Cerebellar cortex (tissue), 1 donor: Measurements from ENCODE around the gene DNMT3L.
"Not testable (repeated sequence)": the region's sequence is repeated elsewhere in the genome, so short reads cannot be mapped to it uniquely, and the experiment has no call there.

Experiments
- DNase-seq: peaks from one replicate; pipeline ENCODE4 v3.0.0-alpha.2; 2015; ENCODE audit warnings: low spot score

The DNMT3L gene

GRCh38 chr21:44294391-44295162 lies 32.9 kb upstream of the DNMT3L start:
- no peak for DNase-seq

GRCh38 chr21:44293551-44294231 lies 32.0 kb upstream of the DNMT3L start:
- no peak for DNase-seq

- DNase-seq, result no peak
These were observed 31.1 kb upstream of the DNMT3L start for GRCh38 chr21:44292812-44293195.

GRCh38 chr21:44291936-44292811 lies 30.5 kb upstream of the DNMT3L start:
- no peak for DNase-seq

GRCh38 chr21:44291078-44291935 lies 29.6 kb upstream of the DNMT3L start:
- DNase-seq, result no peak

GRCh38 chr21:44290327-44291077 lies 28.8 kb upstream of the DNMT3L start:
- no peak for DNase-seq

GRCh38 chr21:44289381-44290010 lies 27.8 kb upstream of the DNMT3L start:
- DNase-seq, result no peak

- DNase-seq, result no peak
These were observed 26.8 kb upstream of the DNMT3L start for GRCh38 chr21:44288251-44289110.

- no peak for DNase-seq
These were observed 25.3 kb upstream of the DNMT3L start for GRCh38 chr21:44286716-44287632.

GRCh38 chr21:44286086-44286715 lies 24.5 kb upstream of the DNMT3L start:
- no peak for DNase-seq

GRCh38 chr21:44285138-44285992 lies 23.7 kb upstream of the DNMT3L start, which contains the start of gene AIRE:
TSS of gene AIRE (plus strand) at chr21:44285876. CDS start at chr21:44286007, 131 bp downstream.
- DNase-seq, result no peak

GRCh38 chr21:44283948-44284347 lies 22.3 kb upstream of the DNMT3L start:
- DNase-seq, result no peak

GRCh38 chr21:44283211-44283785 lies 21.6 kb upstream of the DNMT3L start:
- not testable (repeated sequence) for DNase-seq

GRCh38 chr21:44282370-44282769 lies 20.7 kb upstream of the DNMT3L start:
- no peak for DNase-seq

GRCh38 chr21:44281801-44282200 lies 20.1 kb upstream of the DNMT3L start:
- DNase-seq, result no peak
